Testis (tissue), 3 donors: ENCODE measurements around the gene MCM3AP. TPM values are rescaled to one million over a fixed set of nuclear protein-coding genes. Genes with fewer than 3 reads are reported as not detected.

Experiments
- DNase-seq: peaks from one replicate; pipeline ENCODE4 v3.0.0-alpha.2; 2019
- H3K27ac ChIP-seq, 2 donors: fragments of 200-600 bp; sonication (generic); one replicate each; pipeline ENCODE4 v1.5.1; 2019
- H3K27me3 ChIP-seq: fragments of 200-600 bp; sonication (generic); one replicate; pipeline ENCODE4 v1.5.1; 2019
- H3K36me3 ChIP-seq: fragments of 200-600 bp; sonication (generic); one replicate; pipeline ENCODE4 v1.5.1; 2017; ENCODE audit warnings: low read depth; ENCODE audit errors: missing control alignments
- H3K4me1 ChIP-seq: fragments of 200-600 bp; sonication (generic); one replicate; pipeline ENCODE4 v1.5.1; 2019
- H3K4me3 ChIP-seq, 2 donors: fragments of 200-600 bp; sonication (generic); one replicate each; pipeline ENCODE4 v1.5.1; 2017 to 2019
- H3K9me3 ChIP-seq: fragments of 200-600 bp; sonication (generic); one replicate; pipeline ENCODE4 v1.5.1; 2017
- CTCF ChIP-seq, 3 experiments: fragments of 450-650 bp in 2 of 3; fragments of 200-600 bp in 1 of 3; sonication (generic) in 1 of 3; IDR thresholded peaks; one replicate each; pipeline ENCODE4 v1.5.1; 2016 to 2019; ENCODE audit warnings: antibody characterized with exemption in 3 of 3, mild to moderate bottlenecking in 2 of 3, moderate library complexity in 1 of 3
- POLR2A ChIP-seq: fragments of 450-650 bp; IDR thresholded peaks from one replicate; pipeline ENCODE4 v1.6.1; 2017; ENCODE audit warnings: antibody characterized with exemption, mild to moderate bottlenecking, moderate library complexity
- WGBS, 2 donors: methylation state at CpG; one replicate each; pipeline ENCODE4 v1.1.5; 2018; 5-methylcytosine and 5-hydroxymethylcytosine counted together
- intact Hi-C: fragments of 100-400 bp; cut with DNase I; formaldehyde crosslinking; loops from one replicate; pipeline ENCODE4 v1.15.1; 2023; ENCODE audit warnings: low total_unique reads
- polyA plus RNA-seq: library from polyadenylated mRNA; stranded (reverse); fragments of 350-450 nt; fragmentation: Illumina TruSeq; extraction: RNeasy Lipid Tissue Mini Kit (QIAGEN cat#74804); gene quantifications from one replicate; pipeline ENCODE4 v1.2.3, GENCODE V29; 2014; ENCODE audit warnings: low read depth, low replicate concordance; ENCODE audit not compliant: insufficient read depth
- total RNA-seq, 2 donors: library from RNA; depleted of rRNA; stranded (reverse); fragments of >200 nt; gene quantifications; one replicate each; pipeline ENCODE4 v1.2.3, GENCODE V29; 2016

Gene MCM3AP
- total and polyA plus RNA-seq, 3 donors from 2014 or later, result 68.3 to 136 (median 107) TPM

- peaks cover 4% of the 10 kb centered on the region for H3K36me3 ChIP-seq
- no peaks in the 10 kb centered on the region for H3K9me3 ChIP-seq
- H3K27me3 ChIP-seq, result no peaks in the 10 kb centered on the region
- TF ChIP-seq POLR2A, result no peak
- no peak for TF ChIP-seq CTCF (IDR thresholded peaks at IDR 0.05)
- no peak overlapping the region for H3K4me3 ChIP-seq
- H3K4me1 ChIP-seq, result no peaks in the 10 kb centered on the region
- no peak for DNase-seq
- 95% methylated on average over 11 to 22 of the region's 22 CpGs for WGBS, 2 donors
- intact Hi-C loops, result no loop called here
- no peak overlapping the region for H3K27ac ChIP-seq
Measured at GRCh38 chr21:46264046-46264689, 21.2 kb downstream of the MCM3AP start.

- Histone ChIP-seq H3K4me3 (no peak overlapping the region), H3K27ac (no peak overlapping the region), H3K27me3 (no peaks in the 10 kb centered on the region), H3K4me1 (no peaks in the 10 kb centered on the region), H3K36me3 (no peaks in the 10 kb centered on the region), H3K9me3 (no peaks in the 10 kb centered on the region)
- TF ChIP-seq POLR2A (no peak), CTCF (IDR thresholded peaks at IDR 0.05) (no peak)
- no peak for DNase-seq
- WGBS, 2 donors, result 91 to 92% methylated on average over 17 to 18 of the region's 18 CpGs
- intact Hi-C loops, result no loop called here
Measured at GRCh38 chr21:46256501-46256994, 28.9 kb downstream of the MCM3AP start.

GRCh38 chr21:46255758-46256337, 29.6 kb downstream of the MCM3AP start:
- TF ChIP-seq POLR2A, result no peak
- no peak for TF ChIP-seq CTCF (IDR thresholded peaks at IDR 0.05)
- no peaks in the 10 kb centered on the region for H3K4me1 ChIP-seq
- H3K27ac ChIP-seq, result no peak overlapping the region
- H3K27me3 ChIP-seq, result no peaks in the 10 kb centered on the region
- DNase-seq, result no peak
- WGBS, 2 donors, result 94 to 96% methylated on average over 6 of the region's 6 CpGs
- H3K9me3 ChIP-seq, result no peaks in the 10 kb centered on the region
- H3K36me3 ChIP-seq, result no peaks in the 10 kb centered on the region
- intact Hi-C loops, result no loop called here
- H3K4me3 ChIP-seq, result no peak overlapping the region

- TF ChIP-seq CTCF (IDR thresholded peaks at IDR 0.05) (no peak), POLR2A (no peak)
- no peak overlapping the region for H3K27ac ChIP-seq
- H3K4me1 ChIP-seq, result no peaks in the 10 kb centered on the region
- no peak for DNase-seq
- intact Hi-C loops, result no loop called here
- no peaks in the 10 kb centered on the region for H3K36me3 ChIP-seq
- no peaks in the 10 kb centered on the region for H3K9me3 ChIP-seq
- no peak overlapping the region for H3K4me3 ChIP-seq
- no peaks in the 10 kb centered on the region for H3K27me3 ChIP-seq
- 88 to 90% methylated on average over 11 of the region's 11 CpGs for WGBS, 2 donors
Measured at GRCh38 chr21:46255166-46255565, 30.2 kb downstream of the MCM3AP start.
